ENCODE results near the gene DGKI.

- TF ChIP-seq CTCF (conservative IDR thresholded peaks at IDR 0.05; ENCODE audit: low read depth, low read length) (peak; percentile 79), EZH2 (IDR thresholded peaks at IDR 0.05; ENCODE audit: borderline replicate concordance, low read depth, low read length, poor library complexity, severe bottlenecking) (no peak)
Observed at GRCh38 chr7:137454246-137454724, 392.5 kb downstream of the DGKI start.
